ENCODE data around the gene GRAP.

DNA sequence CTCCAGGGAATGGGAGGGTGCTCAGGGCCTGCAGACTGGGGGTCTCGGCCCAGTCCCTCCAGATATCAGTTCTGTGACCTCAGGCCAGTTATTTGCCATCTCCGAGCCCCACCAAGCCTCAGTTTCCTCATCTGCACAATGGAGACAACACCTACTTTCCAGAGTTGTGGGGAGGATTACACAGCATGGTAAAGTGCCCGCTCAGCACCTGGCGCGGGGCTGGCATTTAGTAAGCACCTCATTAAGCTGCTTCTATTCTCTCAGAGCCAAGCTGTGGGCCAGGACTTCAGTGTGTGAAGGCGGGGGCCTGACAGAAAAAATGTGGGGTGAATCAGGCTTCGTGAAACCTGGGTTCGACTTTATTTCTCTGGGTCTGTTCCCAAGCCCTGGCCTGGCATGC is 47.4 kb downstream of the GRAP start:
- TF ChIP-seq, protein P1, sequence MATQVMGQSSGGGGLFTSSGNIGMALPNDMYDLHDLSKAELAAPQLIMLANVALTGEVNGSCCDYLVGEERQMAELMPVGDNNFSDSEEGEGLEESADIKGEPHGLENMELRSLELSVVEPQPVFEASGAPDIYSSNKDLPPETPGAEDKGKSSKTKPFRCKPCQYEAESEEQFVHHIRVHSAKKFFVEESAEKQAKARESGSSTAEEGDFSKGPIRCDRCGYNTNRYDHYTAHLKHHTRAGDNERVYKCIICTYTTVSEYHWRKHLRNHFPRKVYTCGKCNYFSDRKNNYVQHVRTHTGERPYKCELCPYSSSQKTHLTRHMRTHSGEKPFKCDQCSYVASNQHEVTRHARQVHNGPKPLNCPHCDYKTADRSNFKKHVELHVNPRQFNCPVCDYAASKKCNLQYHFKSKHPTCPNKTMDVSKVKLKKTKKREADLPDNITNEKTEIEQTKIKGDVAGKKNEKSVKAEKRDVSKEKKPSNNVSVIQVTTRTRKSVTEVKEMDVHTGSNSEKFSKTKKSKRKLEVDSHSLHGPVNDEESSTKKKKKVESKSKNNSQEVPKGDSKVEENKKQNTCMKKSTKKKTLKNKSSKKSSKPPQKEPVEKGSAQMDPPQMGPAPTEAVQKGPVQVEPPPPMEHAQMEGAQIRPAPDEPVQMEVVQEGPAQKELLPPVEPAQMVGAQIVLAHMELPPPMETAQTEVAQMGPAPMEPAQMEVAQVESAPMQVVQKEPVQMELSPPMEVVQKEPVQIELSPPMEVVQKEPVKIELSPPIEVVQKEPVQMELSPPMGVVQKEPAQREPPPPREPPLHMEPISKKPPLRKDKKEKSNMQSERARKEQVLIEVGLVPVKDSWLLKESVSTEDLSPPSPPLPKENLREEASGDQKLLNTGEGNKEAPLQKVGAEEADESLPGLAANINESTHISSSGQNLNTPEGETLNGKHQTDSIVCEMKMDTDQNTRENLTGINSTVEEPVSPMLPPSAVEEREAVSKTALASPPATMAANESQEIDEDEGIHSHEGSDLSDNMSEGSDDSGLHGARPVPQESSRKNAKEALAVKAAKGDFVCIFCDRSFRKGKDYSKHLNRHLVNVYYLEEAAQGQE (IDR thresholded peaks at IDR 0.05; ENCODE audit: unreplicated experiment): no peak
- TF ChIP-seq, protein P2, sequence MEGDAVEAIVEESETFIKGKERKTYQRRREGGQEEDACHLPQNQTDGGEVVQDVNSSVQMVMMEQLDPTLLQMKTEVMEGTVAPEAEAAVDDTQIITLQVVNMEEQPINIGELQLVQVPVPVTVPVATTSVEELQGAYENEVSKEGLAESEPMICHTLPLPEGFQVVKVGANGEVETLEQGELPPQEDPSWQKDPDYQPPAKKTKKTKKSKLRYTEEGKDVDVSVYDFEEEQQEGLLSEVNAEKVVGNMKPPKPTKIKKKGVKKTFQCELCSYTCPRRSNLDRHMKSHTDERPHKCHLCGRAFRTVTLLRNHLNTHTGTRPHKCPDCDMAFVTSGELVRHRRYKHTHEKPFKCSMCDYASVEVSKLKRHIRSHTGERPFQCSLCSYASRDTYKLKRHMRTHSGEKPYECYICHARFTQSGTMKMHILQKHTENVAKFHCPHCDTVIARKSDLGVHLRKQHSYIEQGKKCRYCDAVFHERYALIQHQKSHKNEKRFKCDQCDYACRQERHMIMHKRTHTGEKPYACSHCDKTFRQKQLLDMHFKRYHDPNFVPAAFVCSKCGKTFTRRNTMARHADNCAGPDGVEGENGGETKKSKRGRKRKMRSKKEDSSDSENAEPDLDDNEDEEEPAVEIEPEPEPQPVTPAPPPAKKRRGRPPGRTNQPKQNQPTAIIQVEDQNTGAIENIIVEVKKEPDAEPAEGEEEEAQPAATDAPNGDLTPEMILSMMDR (conservative IDR thresholded peaks at IDR 0.05; ENCODE audit: low read depth in 2 of 2): no peak
- TF ChIP-seq POLR2AphosphoS5 (IDR thresholded peaks at IDR 0.05; ENCODE audit: low read depth): no peak
- no peak for TF ChIP-seq EZH2 (IDR thresholded peaks at IDR 0.05; ENCODE audit: low read depth, unreplicated experiment)
- no peak for TF ChIP-seq ZNF114 (CRISPR knock-in tag; IDR thresholded peaks at IDR 0.05)
- no peak for TF ChIP-seq ZNF331 (CRISPR knock-in tag; IDR thresholded peaks at IDR 0.05; ENCODE audit: low read depth)
- TF ChIP-seq EZH2phosphoT487 (IDR thresholded peaks at IDR 0.05; ENCODE audit: unreplicated experiment): no peak
- no peak for TF ChIP-seq JUNB (IDR thresholded peaks at IDR 0.05; ENCODE audit: unreplicated experiment)

Data from GM23338 (cell line).